Activated naive CD8-positive, alpha-beta T cell treated with anti-CD3 and anti-CD28 coated beads, Interleukin-2, amount 10 ng/mL, durations not matched to agents 7 days and 5 days (primary cell): ENCODE results near the gene ZBTB20. TPM values are rescaled to one million over a fixed set of nuclear protein-coding genes. Genes with fewer than 3 reads are reported as not detected.

ENCODE experiments used
- ATAC-seq: fragments of 150-1000 bp; cut with Tn5 transposase; one replicate; pipeline ENCODE4 v1.10.0; 2021; ENCODE audit warnings: low read depth, moderate library complexity
- POLR2A ChIA-PET: fragments of 350-600 bp; sonication (Branson Sonifier 250); formaldehyde crosslinking; loops from one replicate; lab custom pipeline; 2021; ENCODE audit warnings: antibody characterized with exemption; lab: Charles Lee
- DNase-seq: peaks from one replicate; pipeline ENCODE4 v3.0.0; 2021
- H3K27ac Mint-ChIP-seq: one replicate; pipeline ENCODE4 v1.8.0; 2022; ENCODE audit warnings: mild to moderate bottlenecking, mixed read lengths
- H3K27me3 Mint-ChIP-seq: one replicate; pipeline ENCODE4 v1.8.0; 2022; ENCODE audit warnings: mild to moderate bottlenecking, moderate library complexity, mixed read lengths
- H3K36me3 Mint-ChIP-seq: one replicate; pipeline ENCODE4 v1.8.0; 2021; ENCODE audit warnings: mild to moderate bottlenecking, mixed read lengths
- H3K4me1 Mint-ChIP-seq: one replicate; pipeline ENCODE4 v1.8.0; 2021; ENCODE audit warnings: mixed read lengths
- H3K4me3 Mint-ChIP-seq: one replicate; pipeline ENCODE4 v1.8.0; 2022; ENCODE audit warnings: mild to moderate bottlenecking, moderate library complexity, mixed read lengths
- H3K9me3 Mint-ChIP-seq: one replicate; pipeline ENCODE4 v1.8.0; 2021; ENCODE audit warnings: mixed read lengths
- total RNA-seq, 2 experiments: library from RNA; stranded (reverse); gene quantifications; one replicate each; pipeline ENCODE4 v1.2.3, GENCODE V29; 2021

The ZBTB20 gene
- total RNA-seq, 2 experiments from 2014 or later = 27.4 to 31.3 TPM

- DNase-seq = no peak
- ATAC-seq = no peak
- POLR2A ChIA-PET = no interaction called here
- Mint-ChIP-seq H3K4me1 (peaks cover 2% of the 10 kb centered on the region), H3K27ac (no peak overlapping the region), H3K36me3 (peaks cover 2% of the 10 kb centered on the region), H3K4me3 (no peak overlapping the region), H3K27me3 (no peaks in the 10 kb centered on the region), H3K9me3 (peaks cover 2% of the 10 kb centered on the region)
These were observed 407.5 kb downstream of the ZBTB20 start for GRCh38 chr3:114739627-114740026.

GRCh38 chr3:114732353-114732752 lies 414.7 kb downstream of the ZBTB20 start:
- Mint-ChIP-seq H3K4me1 (no peaks in the 10 kb centered on the region), H3K27ac (no peak overlapping the region), H3K9me3 (no peaks in the 10 kb centered on the region), H3K36me3 (peaks cover 4% of the 10 kb centered on the region), H3K27me3 (no peaks in the 10 kb centered on the region), H3K4me3 (no peak overlapping the region)
- ATAC-seq (no peak), DNase-seq (no peak)
- POLR2A ChIA-PET = no interaction called here

- ATAC-seq (no peak), DNase-seq (no peak)
- Mint-ChIP-seq H3K4me1 (no peaks in the 10 kb centered on the region), H3K9me3 (no peaks in the 10 kb centered on the region), H3K36me3 (peaks cover 1% of the 10 kb centered on the region), H3K4me3 (no peak overlapping the region), H3K27ac (no peak overlapping the region), H3K27me3 (no peaks in the 10 kb centered on the region)
- POLR2A ChIA-PET = no interaction called here
These were observed 416.7 kb downstream of the ZBTB20 start for GRCh38 chr3:114730397-114730796.

- no peak for DNase-seq
- peaks cover 1% of the 10 kb centered on the region for H3K9me3 Mint-ChIP-seq
- H3K4me1 Mint-ChIP-seq = peaks cover 1% of the 10 kb centered on the region
- peaks cover 1% of the 10 kb centered on the region for H3K36me3 Mint-ChIP-seq
- H3K27me3 Mint-ChIP-seq = no peaks in the 10 kb centered on the region
- POLR2A ChIA-PET = no interaction called here
- H3K4me3 Mint-ChIP-seq = no peak overlapping the region
- no peak overlapping the region for H3K27ac Mint-ChIP-seq
- no peak for ATAC-seq
These were observed 419.7 kb downstream of the ZBTB20 start for GRCh38 chr3:114727373-114727772.

- DNase-seq (no peak), ATAC-seq (no peak)
- POLR2A ChIA-PET = no interaction called here
- H3K36me3 Mint-ChIP-seq = peaks cover 1% of the 10 kb centered on the region
- peaks cover 1% of the 10 kb centered on the region for H3K9me3 Mint-ChIP-seq
- H3K4me1 Mint-ChIP-seq = peaks cover 3% of the 10 kb centered on the region
- H3K27me3 Mint-ChIP-seq = no peaks in the 10 kb centered on the region
- no peak overlapping the region for H3K27ac Mint-ChIP-seq
- H3K4me3 Mint-ChIP-seq = no peak overlapping the region
These were observed 421.1 kb downstream of the ZBTB20 start for GRCh38 chr3:114725966-114726365.

- POLR2A ChIA-PET = no interaction called here
- Mint-ChIP-seq H3K27ac (no peak overlapping the region), H3K4me1 (peaks cover 5% of the 10 kb centered on the region), H3K27me3 (no peaks in the 10 kb centered on the region), H3K4me3 (no peak overlapping the region), H3K9me3 (peaks cover 1% of the 10 kb centered on the region), H3K36me3 (peaks cover 1% of the 10 kb centered on the region)
- ATAC-seq = no peak
- DNase-seq = no peak
These were observed 424.6 kb downstream of the ZBTB20 start for GRCh38 chr3:114722530-114722929.

- H3K9me3 Mint-ChIP-seq = peaks cover 1% of the 10 kb centered on the region
- ATAC-seq (no peak), DNase-seq (no peak)
- no peak overlapping the region for H3K4me3 Mint-ChIP-seq
- H3K27me3 Mint-ChIP-seq = no peaks in the 10 kb centered on the region
- H3K36me3 Mint-ChIP-seq = peaks cover 1% of the 10 kb centered on the region
- no peak overlapping the region for H3K27ac Mint-ChIP-seq
- peaks cover 9% of the 10 kb centered on the region for H3K4me1 Mint-ChIP-seq
- POLR2A ChIA-PET = no interaction called here
These were observed 425.2 kb downstream of the ZBTB20 start for GRCh38 chr3:114721864-114722263.

- POLR2A ChIA-PET = no interaction called here
- ATAC-seq (no peak), DNase-seq (no peak)
- Mint-ChIP-seq H3K36me3 (peaks cover 1% of the 10 kb centered on the region), H3K9me3 (peaks cover 1% of the 10 kb centered on the region), H3K27me3 (no peaks in the 10 kb centered on the region), H3K4me3 (no peak overlapping the region), H3K4me1 (peaks cover 12% of the 10 kb centered on the region), H3K27ac (no peak overlapping the region)
These were observed 425.9 kb downstream of the ZBTB20 start for GRCh38 chr3:114721209-114721608.

- DNase-seq = no peak
- Mint-ChIP-seq H3K4me3 (no peak overlapping the region), H3K27me3 (no peaks in the 10 kb centered on the region), H3K4me1 (peaks cover 12% of the 10 kb centered on the region), H3K27ac (no peak overlapping the region), H3K36me3 (peaks cover 1% of the 10 kb centered on the region), H3K9me3 (peaks cover 1% of the 10 kb centered on the region)
- ATAC-seq = no peak
- POLR2A ChIA-PET = no interaction called here
These were observed 428.2 kb downstream of the ZBTB20 start for GRCh38 chr3:114718898-114719210.

- POLR2A ChIA-PET = no interaction called here
- Mint-ChIP-seq H3K27me3 (no peaks in the 10 kb centered on the region), H3K4me1 (peaks cover 12% of the 10 kb centered on the region)
These were observed 428.8 kb downstream of the ZBTB20 start for GRCh38 chr3:114718071-114718897.

GRCh38 chr3:114716916-114717315 lies 430.2 kb downstream of the ZBTB20 start:
- POLR2A ChIA-PET = no interaction called here

More at GRCh38 chr3:114718071-114718897, 428.8 kb downstream of the ZBTB20 start:
- no peaks in the 10 kb centered on the region for H3K9me3 Mint-ChIP-seq
- H3K27ac Mint-ChIP-seq = no peak overlapping the region
- H3K36me3 Mint-ChIP-seq = peaks cover 1% of the 10 kb centered on the region
- DNase-seq (no peak), ATAC-seq (no peak)
- H3K4me3 Mint-ChIP-seq = no peak overlapping the region

GRCh38 chr3:114716126-114716525 lies 431.0 kb downstream of the ZBTB20 start:
- Mint-ChIP-seq H3K4me1 (peaks cover 11% of the 10 kb centered on the region), H3K4me3 (no peak overlapping the region), H3K9me3 (no peaks in the 10 kb centered on the region), H3K27me3 (no peaks in the 10 kb centered on the region), H3K27ac (no peak overlapping the region), H3K36me3 (peaks cover 3% of the 10 kb centered on the region)
- ATAC-seq (no peak), DNase-seq (no peak)
- POLR2A ChIA-PET = no interaction called here

More at GRCh38 chr3:114716916-114717315, 430.2 kb downstream of the ZBTB20 start:
- Mint-ChIP-seq H3K27me3 (no peaks in the 10 kb centered on the region), H3K36me3 (peaks cover 1% of the 10 kb centered on the region), H3K4me1 (peaks cover 11% of the 10 kb centered on the region), H3K4me3 (no peak overlapping the region), H3K9me3 (no peaks in the 10 kb centered on the region), H3K27ac (no peak overlapping the region)
- DNase-seq (no peak), ATAC-seq (peak; percentile 52)

GRCh38 chr3:114714957-114715460 lies 432.1 kb downstream of the ZBTB20 start:
- H3K4me1 Mint-ChIP-seq = peaks cover 8% of the 10 kb centered on the region
- no peak overlapping the region for H3K27ac Mint-ChIP-seq
- no peaks in the 10 kb centered on the region for H3K27me3 Mint-ChIP-seq
- H3K36me3 Mint-ChIP-seq = peaks cover 2% of the 10 kb centered on the region
- POLR2A ChIA-PET = no interaction called here
- ATAC-seq (no peak), DNase-seq (no peak)
- H3K4me3 Mint-ChIP-seq = no peak overlapping the region
- H3K9me3 Mint-ChIP-seq = no peaks in the 10 kb centered on the region

GRCh38 chr3:114714237-114714636 lies 432.9 kb downstream of the ZBTB20 start:
- POLR2A ChIA-PET = no interaction called here
- Mint-ChIP-seq H3K9me3 (no peaks in the 10 kb centered on the region), H3K4me3 (no peak overlapping the region), H3K27ac (no peak overlapping the region), H3K27me3 (no peaks in the 10 kb centered on the region), H3K36me3 (peaks cover 2% of the 10 kb centered on the region), H3K4me1 (peaks cover 8% of the 10 kb centered on the region)
- ATAC-seq = no peak
- no peak for DNase-seq
